Activated T-cell treated with anti-CD3 and anti-CD28 coated beads, Interleukin-2, amount 50 U/mL, for 72 hours (primary cell): ENCODE results near the gene RAB33A. TPM values are rescaled to one million over a fixed set of nuclear protein-coding genes. Genes with fewer than 3 reads are reported as not detected.

Source experiments
- ATAC-seq, 2 donors: fragments of 150-1000 bp; cut with Tn5 transposase; replicated peaks in 1 of 2; 2 replicates each; pipeline ENCODE4 v1.10.0; 2021; ENCODE audit warnings: moderate library complexity in 2 of 2, mild to moderate bottlenecking in 1 of 2
- DNase-seq, 2 donors: peaks; one replicate each; pipeline ENCODE4 v3.0.0; 2021 to 2022; ENCODE audit warnings: mixed read lengths in 1 of 2
- H3K27ac Mint-ChIP-seq: one replicate; pipeline ENCODE4 v1.8.0; 2022; ENCODE audit warnings: mild to moderate bottlenecking, moderate library complexity, mixed read lengths
- H3K27me3 Mint-ChIP-seq: one replicate; pipeline ENCODE4 v1.8.0; 2022; ENCODE audit warnings: low read depth, mixed read lengths
- H3K36me3 Mint-ChIP-seq, 2 donors: one replicate each; pipeline ENCODE4 v1.8.0; 2022; ENCODE audit warnings: mixed read lengths in 2 of 2, mild to moderate bottlenecking in 1 of 2; ENCODE audit not compliant: insufficient read depth in 2 of 2
- H3K4me1 Mint-ChIP-seq: one replicate; pipeline ENCODE4 v1.8.0; 2022; ENCODE audit warnings: low read depth, mixed read lengths
- H3K4me3 Mint-ChIP-seq, 2 donors: one replicate each; pipeline ENCODE4 v1.8.0; 2022; ENCODE audit warnings: mild to moderate bottlenecking in 2 of 2, mixed read lengths in 2 of 2, moderate library complexity in 2 of 2
- H3K9me3 Mint-ChIP-seq, 2 donors: one replicate each; pipeline ENCODE4 v1.8.0; 2022; ENCODE audit warnings: mixed read lengths in 2 of 2
- total RNA-seq, 2 donors: library from RNA; stranded (reverse); gene quantifications; one replicate each; pipeline ENCODE4 v1.2.3, GENCODE V29; 2022

Gene RAB33A
- total RNA-seq, 2 donors from 2014 or later = 22.9 to 23.3 TPM

GRCh38 chrX:130162094-130162735, 9.5 kb upstream of the RAB33A start:
- peak overlapping the region in 1 of 2 donors; percentile 40 for H3K4me3 Mint-ChIP-seq
- no peaks in the 10 kb centered on the region for H3K9me3 Mint-ChIP-seq

GRCh38 chrX:130163398-130163797, 8.4 kb upstream of the RAB33A start:
- Mint-ChIP-seq H3K27ac (no peak overlapping the region), H3K36me3 (no peaks in the 10 kb centered on the region), H3K4me1 (peaks cover 40% of the 10 kb centered on the region), H3K9me3 (no peaks in the 10 kb centered on the region), H3K27me3 (no peaks in the 10 kb centered on the region), H3K4me3 (peak overlapping the region; percentile 59 to 87)
- ATAC-seq = no peak
- DNase-seq = no peak

More at GRCh38 chrX:130162094-130162735, 9.5 kb upstream of the RAB33A start:
- DNase-seq (no peak), ATAC-seq (no peak)
- Mint-ChIP-seq H3K27ac (peak overlapping the region; percentile 70), H3K4me1 (peaks cover 38% of the 10 kb centered on the region), H3K36me3 (no peaks in the 10 kb centered on the region), H3K27me3 (no peaks in the 10 kb centered on the region)

GRCh38 chrX:130165181-130165702, 6.5 kb upstream of the RAB33A start:
- H3K4me1 Mint-ChIP-seq = peaks cover 23% of the 10 kb centered on the region
- peak overlapping the region; percentile 90 for H3K27ac Mint-ChIP-seq
- H3K27me3 Mint-ChIP-seq = no peaks in the 10 kb centered on the region
- DNase-seq (no peak), ATAC-seq (no peak)
- H3K9me3 Mint-ChIP-seq = no peaks in the 10 kb centered on the region
- no peaks in the 10 kb centered on the region for H3K36me3 Mint-ChIP-seq
- H3K4me3 Mint-ChIP-seq = peak overlapping the region; percentile 87 to 93

- Mint-ChIP-seq H3K4me3 (peak within 1 kb of the TSS; percentile 87 to 93), H3K9me3 (no peaks in the 10 kb centered on the region), H3K27ac (peak within 1 kb of the TSS; percentile 90), H3K4me1 (peaks cover 22% of the 10 kb centered on the region), H3K27me3 (no peaks in the 10 kb centered on the region), H3K36me3 (no peaks in the 10 kb centered on the region)
- DNase-seq (peak; percentile 88 to 92), ATAC-seq (peak; percentile 91 to 93)
Measured at GRCh38 chrX:130165703-130166502, 5.9 kb upstream of the RAB33A start, which contains the start of gene AIFM1. Gene AIFM1, minus strand, starts transcription at chrX:130165841. Its CDS starts 185 bp downstream, at chrX:130165656.

GRCh38 chrX:130166503-130166777, 5.3 kb upstream of the RAB33A start:
- no peak for ATAC-seq
- Mint-ChIP-seq H3K9me3 (no peaks in the 10 kb centered on the region), H3K27me3 (no peaks in the 10 kb centered on the region), H3K4me1 (peaks cover 22% of the 10 kb centered on the region), H3K27ac (peak overlapping the region; percentile 90), H3K4me3 (peak overlapping the region; percentile 87 to 93), H3K36me3 (no peaks in the 10 kb centered on the region)
- DNase-seq = no peak

- Mint-ChIP-seq H3K4me3 (peak overlapping the region; percentile 87 to 93), H3K27me3 (no peaks in the 10 kb centered on the region), H3K9me3 (no peaks in the 10 kb centered on the region), H3K36me3 (no peaks in the 10 kb centered on the region), H3K4me1 (peaks cover 19% of the 10 kb centered on the region), H3K27ac (peak overlapping the region; percentile 90)
- DNase-seq (no peak), ATAC-seq (no peak)
Measured at GRCh38 chrX:130167040-130167439, 4.7 kb upstream of the RAB33A start.

- Mint-ChIP-seq H3K36me3 (peaks cover 2 to 4% of the 10 kb centered on the region in 2 donors), H3K9me3 (no peaks in the 10 kb centered on the region), H3K27me3 (peaks cover 9% of the 10 kb centered on the region), H3K27ac (peak overlapping the region; percentile 68), H3K4me3 (peak overlapping the region; percentile 90 to 96), H3K4me1 (peaks cover 26% of the 10 kb centered on the region)
- ATAC-seq (peak; percentile 79 to 80), DNase-seq (peak; percentile 74 to 76)
Measured at GRCh38 chrX:130170752-130171445, 863 bp upstream of the RAB33A start.

- H3K9me3 Mint-ChIP-seq = no peaks in the 10 kb centered on the region
- peaks cover 31% of the 10 kb centered on the region for H3K4me1 Mint-ChIP-seq
- peaks cover 2 to 4% of the 10 kb centered on the region in 2 donors for H3K36me3 Mint-ChIP-seq
- peaks cover 9% of the 10 kb centered on the region for H3K27me3 Mint-ChIP-seq
- no peak for ATAC-seq
- no peak for DNase-seq
- peak overlapping the region; percentile 99 for H3K27ac Mint-ChIP-seq
- H3K4me3 Mint-ChIP-seq = peak overlapping the region; percentile 90 to 96
Measured at GRCh38 chrX:130172127-130172845, 524 bp downstream of the RAB33A start.

GRCh38 chrX:130173190-130173895, 1.6 kb downstream of the RAB33A start:
- Mint-ChIP-seq H3K4me1 (peaks cover 39% of the 10 kb centered on the region), H3K27ac (peak overlapping the region; percentile 99), H3K27me3 (peaks cover 9% of the 10 kb centered on the region), H3K9me3 (peaks cover 0 to 1% of the 10 kb centered on the region in 2 donors), H3K36me3 (peaks cover 7 to 8% of the 10 kb centered on the region in 2 donors), H3K4me3 (peak overlapping the region; percentile 90 to 96)
- DNase-seq (peak; percentile 65 to 74), ATAC-seq (peak; percentile 66 to 72)

GRCh38 chrX:130174045-130174704, 2.4 kb downstream of the RAB33A start:
- Mint-ChIP-seq H3K27ac (peak overlapping the region; percentile 99), H3K36me3 (peaks cover 7 to 8% of the 10 kb centered on the region in 2 donors), H3K9me3 (peaks cover 0 to 1% of the 10 kb centered on the region in 2 donors), H3K4me1 (peaks cover 39% of the 10 kb centered on the region), H3K27me3 (peaks cover 9% of the 10 kb centered on the region), H3K4me3 (peak overlapping the region; percentile 90 to 96)
- DNase-seq = no peak
- no peak for ATAC-seq

- H3K27me3 Mint-ChIP-seq = peaks cover 9% of the 10 kb centered on the region
- peak overlapping the region; percentile 27 for H3K27ac Mint-ChIP-seq
- H3K4me1 Mint-ChIP-seq = peaks cover 45% of the 10 kb centered on the region
- peaks cover 0 to 1% of the 10 kb centered on the region in 2 donors for H3K9me3 Mint-ChIP-seq
- ATAC-seq (no peak), DNase-seq (no peak)
- peak overlapping the region; percentile 6 to 34 for H3K4me3 Mint-ChIP-seq
- peaks cover 7 to 12% of the 10 kb centered on the region in 2 donors for H3K36me3 Mint-ChIP-seq
Measured at GRCh38 chrX:130174937-130175336, 3.2 kb downstream of the RAB33A start.
